Measurements from ENCODE around the gene CCNB1IP1.
A peak's percentile ranks its signal among the peaks of the same experiment; 100 is the strongest.

The CCNB1IP1 gene

GRCh38 chr14:20333494-20333841 lies 389 bp upstream of the CCNB1IP1 start:
- no peak overlapping the region for H3K9ac ChIP-seq (ENCODE audit: insufficient read length, low read depth)
- TF ChIP-seq ZNF274 (IDR thresholded peaks at IDR 0.05; ENCODE audit: low read depth, low read length), result no peak
- peaks cover 26% of the 10 kb centered on the region for H3K36me3 ChIP-seq (ENCODE audit: insufficient read depth, insufficient read length, low read length)
- no peaks in the 10 kb centered on the region for H3K27me3 ChIP-seq (ENCODE audit: insufficient read depth, insufficient read length)
- H3K4me1 ChIP-seq (ENCODE audit: insufficient read depth, insufficient read length), result peaks cover 3% of the 10 kb centered on the region
- no peaks in the 10 kb centered on the region for H3K9me3 ChIP-seq (ENCODE audit: insufficient read depth, low read length)
- H3K4me3 ChIP-seq (ENCODE audit: insufficient read length, low read depth), result no peak overlapping the region
- DNase-seq (ENCODE audit: low read depth, low spot score), result no peak

- TF ChIP-seq YY1 (IDR thresholded peaks at IDR 0.05; ENCODE audit: insufficient read depth, insufficient read length), result no peak
- TF ChIP-seq SUZ12 (IDR thresholded peaks at IDR 0.05; ENCODE audit: extremely low read depth, insufficient read depth, insufficient read length), result no peak
- no peak for TF ChIP-seq ZNF274 (IDR thresholded peaks at IDR 0.05; ENCODE audit: low read depth, low read length)
- Histone ChIP-seq H3K9me3 (ENCODE audit: insufficient read depth, low read length) (no peaks in the 10 kb centered on the region), H3K4me1 (ENCODE audit: insufficient read depth, insufficient read length) (peaks cover 5% of the 10 kb centered on the region), H3K4me3 (ENCODE audit: insufficient read length, low read depth) (peak overlapping the region; percentile 76), H3K9ac (ENCODE audit: insufficient read length, low read depth) (peak overlapping the region; percentile 87), H3K27me3 (ENCODE audit: insufficient read depth, insufficient read length) (no peaks in the 10 kb centered on the region), H3K36me3 (ENCODE audit: insufficient read depth, insufficient read length, low read length) (peaks cover 34% of the 10 kb centered on the region)
- DNase-seq (ENCODE audit: low read depth, low spot score), result no peak
Observed at GRCh38 chr14:20332431-20332787, 670 bp downstream of the CCNB1IP1 start.

- peaks cover 5% of the 10 kb centered on the region for H3K4me1 ChIP-seq (ENCODE audit: insufficient read depth, insufficient read length)
- peak overlapping the region; percentile 44 for H3K9ac ChIP-seq (ENCODE audit: insufficient read length, low read depth)
- DNase-seq (ENCODE audit: low read depth, low spot score), result no peak
- H3K9me3 ChIP-seq (ENCODE audit: insufficient read depth, low read length), result no peaks in the 10 kb centered on the region
- H3K36me3 ChIP-seq (ENCODE audit: insufficient read depth, insufficient read length, low read length), result peaks cover 43% of the 10 kb centered on the region
- H3K27me3 ChIP-seq (ENCODE audit: insufficient read depth, insufficient read length), result no peaks in the 10 kb centered on the region
- H3K4me3 ChIP-seq (ENCODE audit: insufficient read length, low read depth), result peak overlapping the region; percentile 19
- TF ChIP-seq YY1 (IDR thresholded peaks at IDR 0.05; ENCODE audit: insufficient read depth, insufficient read length) (no peak), SUZ12 (IDR thresholded peaks at IDR 0.05; ENCODE audit: extremely low read depth, insufficient read depth, insufficient read length) (no peak), ZNF274 (IDR thresholded peaks at IDR 0.05; ENCODE audit: low read depth, low read length) (no peak)
Observed at GRCh38 chr14:20331053-20331613, 1.9 kb downstream of the CCNB1IP1 start.

GRCh38 chr14:20329355-20329754 lies 3.7 kb downstream of the CCNB1IP1 start:
- Histone ChIP-seq H3K9ac (ENCODE audit: insufficient read length, low read depth) (no peak overlapping the region), H3K27me3 (ENCODE audit: insufficient read depth, insufficient read length) (no peaks in the 10 kb centered on the region), H3K9me3 (ENCODE audit: insufficient read depth, low read length) (no peaks in the 10 kb centered on the region), H3K36me3 (ENCODE audit: insufficient read depth, insufficient read length, low read length) (peaks cover 57% of the 10 kb centered on the region), H3K4me1 (ENCODE audit: insufficient read depth, insufficient read length) (peaks cover 5% of the 10 kb centered on the region), H3K4me3 (ENCODE audit: insufficient read length, low read depth) (no peak overlapping the region)
- no peak for DNase-seq (ENCODE audit: low read depth, low spot score)
- TF ChIP-seq ZNF274 (IDR thresholded peaks at IDR 0.05; ENCODE audit: low read depth, low read length) (no peak), YY1 (IDR thresholded peaks at IDR 0.05; ENCODE audit: insufficient read depth, insufficient read length) (no peak), SUZ12 (IDR thresholded peaks at IDR 0.05; ENCODE audit: extremely low read depth, insufficient read depth, insufficient read length) (no peak)

- DNase-seq (ENCODE audit: low read depth, low spot score), result no peak
- Histone ChIP-seq H3K4me3 (ENCODE audit: insufficient read length, low read depth) (no peak overlapping the region), H3K4me1 (ENCODE audit: insufficient read depth, insufficient read length) (peaks cover 5% of the 10 kb centered on the region), H3K27me3 (ENCODE audit: insufficient read depth, insufficient read length) (no peaks in the 10 kb centered on the region), H3K9ac (ENCODE audit: insufficient read length, low read depth) (no peak overlapping the region), H3K36me3 (ENCODE audit: insufficient read depth, insufficient read length, low read length) (peaks cover 59% of the 10 kb centered on the region), H3K9me3 (ENCODE audit: insufficient read depth, low read length) (no peaks in the 10 kb centered on the region)
- TF ChIP-seq SUZ12 (IDR thresholded peaks at IDR 0.05; ENCODE audit: extremely low read depth, insufficient read depth, insufficient read length), result no peak
- TF ChIP-seq YY1 (IDR thresholded peaks at IDR 0.05; ENCODE audit: insufficient read depth, insufficient read length), result no peak
- no peak for TF ChIP-seq ZNF274 (IDR thresholded peaks at IDR 0.05; ENCODE audit: low read depth, low read length)
Observed at GRCh38 chr14:20328705-20329104, 4.4 kb downstream of the CCNB1IP1 start.

- Histone ChIP-seq H3K4me1 (ENCODE audit: insufficient read depth, insufficient read length) (peaks cover 5% of the 10 kb centered on the region), H3K36me3 (ENCODE audit: insufficient read depth, insufficient read length, low read length) (peaks cover 71% of the 10 kb centered on the region), H3K4me3 (ENCODE audit: insufficient read length, low read depth) (no peak overlapping the region), H3K9me3 (ENCODE audit: insufficient read depth, low read length) (no peaks in the 10 kb centered on the region), H3K9ac (ENCODE audit: insufficient read length, low read depth) (no peak overlapping the region), H3K27me3 (ENCODE audit: insufficient read depth, insufficient read length) (no peaks in the 10 kb centered on the region)
- no peak for DNase-seq (ENCODE audit: low read depth, low spot score)
- TF ChIP-seq SUZ12 (IDR thresholded peaks at IDR 0.05; ENCODE audit: extremely low read depth, insufficient read depth, insufficient read length), result no peak
- no peak for TF ChIP-seq YY1 (IDR thresholded peaks at IDR 0.05; ENCODE audit: insufficient read depth, insufficient read length)
- no peak for TF ChIP-seq ZNF274 (IDR thresholded peaks at IDR 0.05; ENCODE audit: low read depth, low read length)
Observed at GRCh38 chr14:20327005-20327869, 5.8 kb downstream of the CCNB1IP1 start.

GRCh38 chr14:20317720-20318119 lies 15.4 kb downstream of the CCNB1IP1 start:
- H3K4me3 ChIP-seq (ENCODE audit: insufficient read length, low read depth), result no peak overlapping the region
- H3K4me1 ChIP-seq (ENCODE audit: insufficient read depth, insufficient read length), result no peaks in the 10 kb centered on the region
- TF ChIP-seq YY1 (IDR thresholded peaks at IDR 0.05; ENCODE audit: insufficient read depth, insufficient read length) (no peak), ZNF274 (IDR thresholded peaks at IDR 0.05; ENCODE audit: low read depth, low read length) (no peak), SUZ12 (IDR thresholded peaks at IDR 0.05; ENCODE audit: extremely low read depth, insufficient read depth, insufficient read length) (no peak)
- no peaks in the 10 kb centered on the region for H3K9me3 ChIP-seq (ENCODE audit: insufficient read depth, low read length)
- no peaks in the 10 kb centered on the region for H3K27me3 ChIP-seq (ENCODE audit: insufficient read depth, insufficient read length)
- H3K36me3 ChIP-seq (ENCODE audit: insufficient read depth, insufficient read length, low read length), result peaks cover 82% of the 10 kb centered on the region
- no peak overlapping the region for H3K9ac ChIP-seq (ENCODE audit: insufficient read length, low read depth)
- DNase-seq (ENCODE audit: low read depth, low spot score), result no peak
